WTC11 (cell line): Measurements from ENCODE around the gene MVP. TPM values are rescaled to one million over a fixed set of nuclear protein-coding genes. Genes with fewer than 3 reads are reported as not detected.
"Not testable (repeated sequence)": the region's sequence is repeated elsewhere in the genome, so short reads cannot be mapped to it uniquely, and the experiment has no call there.

ENCODE experiments used
- ATAC-seq: fragments of 200-7000 bp; cut with Tn5 transposase; 2 replicates; pipeline ENCODE4 v1.10.0; 2021; ENCODE audit warnings: mild to moderate bottlenecking, moderate library complexity
- CTCF ChIA-PET: fragments of 300-600 bp; sonication (Branson Sonifier 250); formaldehyde crosslinking; loops from one replicate; lab custom pipeline; 2021; ENCODE audit warnings: antibody characterized with exemption; lab: Charles Lee
- POLR2A ChIA-PET: fragments of 350-600 bp; sonication (Branson Sonifier 250); formaldehyde crosslinking; loops from one replicate; lab custom pipeline; 2021; ENCODE audit warnings: antibody characterized with exemption; lab: Charles Lee
- DNase-seq: peaks from one replicate; pipeline ENCODE4 v3.0.0; 2021; ENCODE audit warnings: low spot score
- H3K27ac Mint-ChIP-seq: 2 replicates; pipeline ENCODE4 v1.8.0; 2021; ENCODE audit warnings: mixed read lengths
- H3K27me3 Mint-ChIP-seq: 2 replicates; pipeline ENCODE4 v1.8.0; 2021; ENCODE audit warnings: low read depth, mild to moderate bottlenecking, moderate library complexity, mixed read lengths
- H3K36me3 Mint-ChIP-seq: 2 replicates; pipeline ENCODE4 v1.8.0; 2021; ENCODE audit warnings: mixed read lengths
- H3K4me1 Mint-ChIP-seq: 2 replicates; pipeline ENCODE4 v1.8.0; 2022; ENCODE audit warnings: mixed read lengths
- H3K4me3 Mint-ChIP-seq: 2 replicates; pipeline ENCODE4 v1.8.0; 2021; ENCODE audit warnings: mild to moderate bottlenecking, moderate library complexity, mixed read lengths
- H3K9me3 Mint-ChIP-seq: 2 replicates; pipeline ENCODE4 v1.8.0; 2021; ENCODE audit warnings: mixed read lengths
- EMX1 ChIP-seq: fragments of 250-450 bp; sonication (Bioruptor Pico); IDR thresholded peaks from 2 replicates; pipeline ENCODE4 v1.8.0; 2021; ENCODE audit warnings: mild to moderate bottlenecking
- FOXJ3 ChIP-seq: sonication (generic); formaldehyde crosslinking; IDR thresholded peaks from 2 replicates; pipeline ENCODE4 v1.9.0; 2021; ENCODE audit warnings: missing genetic modification reagents, mild to moderate bottlenecking, borderline replicate concordance
- GTF2I ChIP-seq: fragments of 250-450 bp; sonication (Bioruptor Pico); conservative IDR thresholded peaks from 2 replicates; pipeline ENCODE4 v1.4.0; 2021; ENCODE audit warnings: mild to moderate bottlenecking
- JAZF1 ChIP-seq: fragments of 250-450 bp; sonication (Bioruptor Pico); IDR thresholded peaks from 2 replicates; pipeline ENCODE4 v1.9.0; 2021; ENCODE audit warnings: moderate library complexity, mild to moderate bottlenecking, inconsistent platforms
- MXD4 ChIP-seq: fragments of 250-450 bp; sonication (Bioruptor Pico); IDR thresholded peaks from 2 replicates; pipeline ENCODE4 v1.8.0; 2021; ENCODE audit warnings: mild to moderate bottlenecking, moderate library complexity, borderline replicate concordance
- NFE2L1 ChIP-seq: sonication (generic); formaldehyde crosslinking; IDR thresholded peaks from 2 replicates; pipeline ENCODE4 v1.8.1; 2023; ENCODE audit warnings: missing genetic modification reagents
- RELA ChIP-seq: sonication (generic); formaldehyde crosslinking; IDR thresholded peaks from 2 replicates; pipeline ENCODE4 v1.8.1; 2022; ENCODE audit warnings: missing genetic modification reagents, mild to moderate bottlenecking, borderline replicate concordance
- TCF7 ChIP-seq: sonication (generic); formaldehyde crosslinking; IDR thresholded peaks from 2 replicates; pipeline ENCODE4 v1.8.0; 2022; ENCODE audit warnings: mild to moderate bottlenecking, low read depth, missing genetic modification reagents, moderate library complexity
- ZNF317 ChIP-seq: sonication (generic); formaldehyde crosslinking; IDR thresholded peaks from 2 replicates; pipeline ENCODE4 v1.8.1; 2023; ENCODE audit warnings: low read depth, mild to moderate bottlenecking, moderate library complexity, missing genetic modification reagents, borderline replicate concordance
- ZNF423 ChIP-seq: fragments of 250-450 bp; sonication (Bioruptor Pico); IDR thresholded peaks from 2 replicates; pipeline ENCODE4 v2.1.2; 2022; ENCODE audit warnings: mild to moderate bottlenecking, moderate library complexity
- total RNA-seq: library from RNA; stranded (reverse); gene quantifications from 3 replicates; pipeline ENCODE4 v1.2.3, GENCODE V29; 2021
- TF ChIP-seq, protein P1 (sequence below): sonication (generic); formaldehyde crosslinking; IDR thresholded peaks from 2 replicates; pipeline ENCODE4 v1.8.1; 2022; ENCODE audit warnings: missing genetic modification reagents, borderline replicate concordance
- TF ChIP-seq, protein P2 (sequence below): sonication (generic); formaldehyde crosslinking; IDR thresholded peaks from 2 replicates; pipeline ENCODE4 v1.8.1; 2022; ENCODE audit warnings: low read depth, mild to moderate bottlenecking, moderate library complexity, missing genetic modification reagents, borderline replicate concordance
- TF ChIP-seq, protein P3 (sequence below): sonication (generic); formaldehyde crosslinking; IDR thresholded peaks from 2 replicates; pipeline ENCODE4 v1.8.1; 2023; ENCODE audit warnings: mild to moderate bottlenecking, moderate library complexity, missing genetic modification reagents
- TF ChIP-seq, protein P4 (sequence below): sonication (generic); formaldehyde crosslinking; IDR thresholded peaks from 2 replicates; pipeline ENCODE4 v1.8.0; 2022; ENCODE audit warnings: missing genetic modification reagents

Gene MVP
- total RNA-seq, 1 experiment from 2014 or later, result 10.8 TPM

DNA sequence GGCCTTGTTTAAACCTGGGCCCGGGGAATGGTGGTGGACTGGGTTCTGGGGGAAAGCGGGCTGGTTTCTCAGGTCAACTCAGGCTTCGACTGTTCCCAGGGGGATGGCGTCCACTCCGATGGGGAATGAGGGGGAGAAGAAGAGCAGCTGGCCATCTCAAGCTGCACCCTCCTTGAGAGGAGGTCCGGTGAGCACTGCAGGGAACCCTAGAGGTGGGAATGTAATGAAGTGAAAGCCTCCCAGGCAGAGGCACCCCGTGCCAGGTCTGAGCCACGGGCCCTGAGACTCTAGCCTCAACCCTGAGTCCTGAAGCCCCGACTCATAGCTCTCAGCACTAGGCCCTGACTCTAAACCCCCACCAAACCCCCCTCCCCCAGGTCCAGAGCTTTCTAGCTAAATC, 43.9 kb downstream of the MVP start (continued):
- TF ChIP-seq GTF2I (CRISPR knock-in tag), result no peak
- TF ChIP-seq, protein P1, sequence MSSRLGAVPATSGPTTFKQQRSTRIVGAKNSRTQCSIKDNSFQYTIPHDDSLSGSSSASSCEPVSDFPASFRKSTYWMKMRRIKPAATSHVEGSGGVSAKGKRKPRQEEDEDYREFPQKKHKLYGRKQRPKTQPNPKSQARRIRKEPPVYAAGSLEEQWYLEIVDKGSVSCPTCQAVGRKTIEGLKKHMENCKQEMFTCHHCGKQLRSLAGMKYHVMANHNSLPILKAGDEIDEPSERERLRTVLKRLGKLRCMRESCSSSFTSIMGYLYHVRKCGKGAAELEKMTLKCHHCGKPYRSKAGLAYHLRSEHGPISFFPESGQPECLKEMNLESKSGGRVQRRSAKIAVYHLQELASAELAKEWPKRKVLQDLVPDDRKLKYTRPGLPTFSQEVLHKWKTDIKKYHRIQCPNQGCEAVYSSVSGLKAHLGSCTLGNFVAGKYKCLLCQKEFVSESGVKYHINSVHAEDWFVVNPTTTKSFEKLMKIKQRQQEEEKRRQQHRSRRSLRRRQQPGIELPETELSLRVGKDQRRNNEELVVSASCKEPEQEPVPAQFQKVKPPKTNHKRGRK, result no peak
- TF ChIP-seq ZNF317, result no peak

DNA sequence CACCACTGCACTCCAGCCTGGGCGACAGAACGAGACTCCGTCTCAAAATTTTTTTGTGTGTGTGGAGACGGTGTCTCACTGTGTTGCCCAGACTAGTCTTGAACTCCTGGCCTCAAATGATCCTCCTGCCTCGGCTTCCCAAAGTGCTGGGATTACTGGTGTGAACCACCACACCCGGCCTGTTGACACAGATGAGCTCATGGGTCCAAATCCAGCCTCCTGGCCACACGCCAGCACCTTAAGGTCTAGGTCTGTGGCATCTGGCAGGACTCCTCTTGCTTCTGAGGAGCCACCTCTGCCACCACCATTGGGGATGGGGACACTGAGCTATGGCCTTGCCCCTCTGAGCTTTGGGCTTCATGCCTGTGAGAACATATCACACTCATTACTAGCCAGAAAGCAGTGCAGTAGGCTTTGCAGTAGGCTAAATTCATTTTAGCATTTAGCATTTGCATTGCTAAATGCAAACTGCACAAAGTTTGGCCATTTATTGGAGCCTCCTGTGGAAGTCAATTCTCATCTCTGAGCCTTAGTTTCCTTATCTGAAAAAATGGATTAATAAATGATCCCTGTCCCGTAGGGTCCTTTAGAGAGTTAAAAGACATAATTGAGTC, 48.2 kb downstream of the MVP start:
- Mint-ChIP-seq H3K4me1 (no peaks in the 10 kb centered on the region), H3K9me3 (no peaks in the 10 kb centered on the region), H3K27ac (no peak overlapping the region), H3K36me3 (peaks cover 4% of the 10 kb centered on the region; the same call in 1 of the 2 replicates), H3K27me3 (no peaks in the 10 kb centered on the region), H3K4me3 (no peak overlapping the region)
- TF ChIP-seq EMX1 (CRISPR knock-in tag), result no peak
- TF ChIP-seq FOXJ3 (CRISPR knock-in tag), result no peak
- TF ChIP-seq, protein P2, sequence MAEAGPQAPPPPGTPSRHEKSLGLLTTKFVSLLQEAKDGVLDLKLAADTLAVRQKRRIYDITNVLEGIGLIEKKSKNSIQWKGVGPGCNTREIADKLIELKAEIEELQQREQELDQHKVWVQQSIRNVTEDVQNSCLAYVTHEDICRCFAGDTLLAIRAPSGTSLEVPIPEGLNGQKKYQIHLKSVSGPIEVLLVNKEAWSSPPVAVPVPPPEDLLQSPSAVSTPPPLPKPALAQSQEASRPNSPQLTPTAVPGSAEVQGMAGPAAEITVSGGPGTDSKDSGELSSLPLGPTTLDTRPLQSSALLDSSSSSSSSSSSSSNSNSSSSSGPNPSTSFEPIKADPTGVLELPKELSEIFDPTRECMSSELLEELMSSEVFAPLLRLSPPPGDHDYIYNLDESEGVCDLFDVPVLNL (CRISPR knock-in tag), result no peak
- TF ChIP-seq RELA (CRISPR knock-in tag), result no peak
- no peak for TF ChIP-seq ZNF423 (CRISPR knock-in tag)
- TF ChIP-seq, protein P3, sequence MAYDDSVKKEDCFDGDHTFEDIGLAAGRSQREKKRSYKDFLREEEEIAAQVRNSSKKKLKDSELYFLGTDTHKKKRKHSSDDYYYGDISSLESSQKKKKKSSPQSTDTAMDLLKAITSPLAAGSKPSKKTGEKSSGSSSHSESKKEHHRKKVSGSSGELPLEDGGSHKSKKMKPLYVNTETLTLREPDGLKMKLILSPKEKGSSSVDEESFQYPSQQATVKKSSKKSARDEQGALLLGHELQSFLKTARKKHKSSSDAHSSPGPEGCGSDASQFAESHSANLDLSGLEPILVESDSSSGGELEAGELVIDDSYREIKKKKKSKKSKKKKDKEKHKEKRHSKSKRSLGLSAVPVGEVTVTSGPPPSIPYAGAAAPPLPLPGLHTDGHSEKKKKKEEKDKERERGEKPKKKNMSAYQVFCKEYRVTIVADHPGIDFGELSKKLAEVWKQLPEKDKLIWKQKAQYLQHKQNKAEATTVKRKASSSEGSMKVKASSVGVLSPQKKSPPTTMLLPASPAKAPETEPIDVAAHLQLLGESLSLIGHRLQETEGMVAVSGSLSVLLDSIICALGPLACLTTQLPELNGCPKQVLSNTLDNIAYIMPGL (CRISPR knock-in tag), result no peak
- TF ChIP-seq, protein P4, sequence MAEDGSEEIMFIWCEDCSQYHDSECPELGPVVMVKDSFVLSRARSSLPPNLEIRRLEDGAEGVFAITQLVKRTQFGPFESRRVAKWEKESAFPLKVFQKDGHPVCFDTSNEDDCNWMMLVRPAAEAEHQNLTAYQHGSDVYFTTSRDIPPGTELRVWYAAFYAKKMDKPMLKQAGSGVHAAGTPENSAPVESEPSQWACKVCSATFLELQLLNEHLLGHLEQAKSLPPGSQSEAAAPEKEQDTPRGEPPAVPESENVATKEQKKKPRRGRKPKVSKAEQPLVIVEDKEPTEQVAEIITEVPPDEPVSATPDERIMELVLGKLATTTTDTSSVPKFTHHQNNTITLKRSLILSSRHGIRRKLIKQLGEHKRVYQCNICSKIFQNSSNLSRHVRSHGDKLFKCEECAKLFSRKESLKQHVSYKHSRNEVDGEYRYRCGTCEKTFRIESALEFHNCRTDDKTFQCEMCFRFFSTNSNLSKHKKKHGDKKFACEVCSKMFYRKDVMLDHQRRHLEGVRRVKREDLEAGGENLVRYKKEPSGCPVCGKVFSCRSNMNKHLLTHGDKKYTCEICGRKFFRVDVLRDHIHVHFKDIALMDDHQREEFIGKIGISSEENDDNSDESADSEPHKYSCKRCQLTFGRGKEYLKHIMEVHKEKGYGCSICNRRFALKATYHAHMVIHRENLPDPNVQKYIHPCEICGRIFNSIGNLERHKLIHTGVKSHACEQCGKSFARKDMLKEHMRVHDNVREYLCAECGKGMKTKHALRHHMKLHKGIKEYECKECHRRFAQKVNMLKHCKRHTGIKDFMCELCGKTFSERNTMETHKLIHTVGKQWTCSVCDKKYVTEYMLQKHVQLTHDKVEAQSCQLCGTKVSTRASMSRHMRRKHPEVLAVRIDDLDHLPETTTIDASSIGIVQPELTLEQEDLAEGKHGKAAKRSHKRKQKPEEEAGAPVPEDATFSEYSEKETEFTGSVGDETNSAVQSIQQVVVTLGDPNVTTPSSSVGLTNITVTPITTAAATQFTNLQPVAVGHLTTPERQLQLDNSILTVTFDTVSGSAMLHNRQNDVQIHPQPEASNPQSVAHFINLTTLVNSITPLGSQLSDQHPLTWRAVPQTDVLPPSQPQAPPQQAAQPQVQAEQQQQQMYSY, result no peak
- no peak for TF ChIP-seq MXD4 (CRISPR knock-in tag)
- TF ChIP-seq TCF7 (CRISPR knock-in tag), result no peak
- no peak for TF ChIP-seq JAZF1 (CRISPR knock-in tag)
- TF ChIP-seq NFE2L1 (CRISPR knock-in tag), result no peak
- POLR2A ChIA-PET, result interaction anchor here (1.4 kb wide), 1 partner anchor 9 kb away, joined by 3 read pairs; no protein-coding TSS in a partner anchor
- ATAC-seq (no peak), DNase-seq (no peak)
- CTCF ChIA-PET, result interaction anchor here (0.6 to 1.5 kb wide), 3 partner anchors 20 to 168 kb away, joined by 5 to 8 read pairs (median 5); no protein-coding TSS in a partner anchor

DNA sequence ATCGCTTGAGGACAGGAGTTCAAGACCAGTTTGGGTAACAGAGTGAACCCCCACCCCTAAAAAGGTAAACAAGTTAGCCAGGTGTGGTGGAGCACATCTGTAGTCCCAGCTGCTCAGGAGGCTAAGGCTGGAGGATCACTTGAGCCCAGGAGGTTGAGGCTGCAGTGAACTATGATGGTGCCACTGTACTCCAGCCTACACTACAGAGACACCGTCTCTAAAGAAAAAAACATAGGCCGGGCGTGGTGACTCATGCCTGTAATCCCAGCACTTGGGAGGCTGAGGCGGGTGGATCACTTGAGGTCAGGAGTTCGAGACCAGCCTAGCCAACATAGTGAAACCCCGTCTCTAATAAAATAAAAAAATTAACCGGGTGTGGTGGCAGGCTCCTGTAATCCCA, 48.8 kb downstream of the MVP start:
- ATAC-seq, H3K9me3 Mint-ChIP-seq, H3K4me1 Mint-ChIP-seq, H3K4me3 Mint-ChIP-seq, DNase-seq, H3K27ac Mint-ChIP-seq, H3K27me3 Mint-ChIP-seq, H3K36me3 Mint-ChIP-seq: not testable (repeated sequence)
- CTCF ChIA-PET, result interaction anchor here (0.8 to 1.5 kb wide), 2 partner anchors 21 to 168 kb away, joined by 5 to 8 read pairs; no protein-coding TSS in a partner anchor
- POLR2A ChIA-PET, result interaction anchor here (1.4 kb wide), 1 partner anchor 8 kb away, joined by 3 read pairs; no protein-coding TSS in a partner anchor
